GM19193 (cell line): ENCODE results near the gene TTC31.

ENCODE experiments used
- POLR2A ChIP-seq: IDR thresholded peaks from 4 replicates; pipeline ENCODE4 v1.6.1; 2011; ENCODE audit not compliant: insufficient read depth, insufficient read length; ENCODE audit errors: extremely low read depth

The TTC31 gene

DNA sequence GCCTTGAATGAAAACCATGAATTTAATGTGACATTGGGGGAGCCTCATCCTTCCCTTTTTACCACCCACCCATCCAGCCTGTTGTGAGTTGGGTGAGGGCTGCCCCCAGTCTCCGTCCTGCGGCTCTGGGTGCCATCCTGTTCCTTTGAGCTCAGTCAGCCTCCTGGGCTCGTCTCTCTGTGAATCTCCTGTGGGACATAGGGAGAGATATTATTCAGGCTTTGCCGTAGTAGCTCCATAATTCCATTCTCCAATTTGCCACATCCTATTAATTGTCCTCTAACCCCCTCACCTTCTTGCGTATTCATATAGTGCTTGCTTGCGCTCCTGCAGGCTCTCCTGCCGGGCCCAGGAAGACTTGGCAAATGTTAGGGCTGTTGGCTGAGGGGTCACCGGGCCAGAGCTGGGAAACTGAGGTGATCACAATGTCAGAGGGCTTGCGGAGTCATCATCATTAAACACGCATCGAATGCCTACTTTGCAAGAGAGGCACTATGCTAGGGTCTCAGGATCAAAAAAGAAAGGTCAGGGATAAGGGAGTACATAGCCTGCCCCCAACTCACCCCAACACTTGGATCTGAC lies 43.9 kb downstream of the TTC31 start:
- TF ChIP-seq POLR2A: no peak

GRCh38 chr2:74527741-74528140 lies 44.9 kb downstream of the TTC31 start:
- no peak for TF ChIP-seq POLR2A

GRCh38 chr2:74528600-74529356 lies 45.9 kb downstream of the TTC31 start:
- no peak for TF ChIP-seq POLR2A

- TF ChIP-seq POLR2A: peak; percentile 98
Measured at GRCh38 chr2:74529357-74530238, 46.7 kb downstream of the TTC31 start, which contains the start of the genes AUP1 and HTRA2. Gene AUP1, minus strand, starts transcription at chr2:74529706. Its CDS starts 77 bp downstream, at chr2:74529629. Gene HTRA2, plus strand, starts transcription at chr2:74529933. Its CDS starts 74 bp downstream, at chr2:74530007.

DNA sequence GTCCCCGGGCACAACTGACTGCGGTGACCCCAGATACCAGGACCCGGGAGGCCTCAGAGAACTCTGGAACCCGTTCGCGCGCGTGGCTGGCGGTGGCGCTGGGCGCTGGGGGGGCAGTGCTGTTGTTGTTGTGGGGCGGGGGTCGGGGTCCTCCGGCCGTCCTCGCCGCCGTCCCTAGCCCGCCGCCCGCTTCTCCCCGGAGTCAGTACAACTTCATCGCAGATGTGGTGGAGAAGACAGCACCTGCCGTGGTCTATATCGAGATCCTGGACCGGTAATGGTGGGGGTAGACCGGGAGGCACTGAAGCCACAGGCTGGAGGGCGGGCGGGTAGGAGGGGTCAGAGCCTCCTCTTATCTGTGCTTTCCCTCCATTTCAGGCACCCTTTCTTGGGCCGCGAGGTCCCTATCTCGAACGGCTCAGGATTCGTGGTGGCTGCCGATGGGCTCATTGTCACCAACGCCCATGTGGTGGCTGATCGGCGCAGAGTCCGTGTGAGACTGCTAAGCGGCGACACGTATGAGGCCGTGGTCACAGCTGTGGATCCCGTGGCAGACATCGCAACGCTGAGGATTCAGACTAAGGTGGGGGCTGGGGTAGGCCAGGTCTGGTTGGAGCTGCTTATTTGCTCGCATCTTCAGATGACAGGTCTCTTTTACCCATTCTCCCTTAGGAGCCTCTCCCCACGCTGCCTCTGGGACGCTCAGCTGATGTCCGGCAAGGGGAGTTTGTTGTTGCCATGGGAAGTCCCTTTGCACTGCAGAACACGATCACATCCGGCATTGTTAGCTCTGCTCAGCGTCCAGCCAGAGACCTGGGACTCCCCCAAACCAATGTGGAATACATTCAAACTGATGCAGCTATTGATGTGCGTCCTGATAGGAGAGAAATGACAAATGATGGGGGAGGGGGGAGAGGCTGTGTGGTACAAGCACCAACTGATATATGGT lies 47.6 kb downstream of the TTC31 start:
- TF ChIP-seq POLR2A: peak; percentile 51

DNA sequence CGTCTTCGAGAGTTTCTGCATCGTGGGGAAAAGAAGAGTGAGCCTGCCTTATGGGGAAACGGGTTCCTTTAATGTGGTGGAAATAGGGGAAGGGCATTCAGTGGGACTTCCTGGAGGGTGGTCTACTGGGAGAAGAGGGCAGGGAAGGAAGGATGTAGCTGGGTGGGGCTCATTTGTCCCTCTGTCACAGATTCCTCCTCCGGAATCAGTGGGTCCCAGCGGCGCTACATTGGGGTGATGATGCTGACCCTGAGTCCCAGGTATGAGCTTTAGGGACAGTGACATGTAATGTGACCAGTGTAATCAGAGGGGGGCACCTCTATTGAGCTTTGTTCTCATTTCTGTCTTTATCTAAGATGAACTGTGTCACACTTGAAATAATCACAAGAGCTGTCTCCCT lies 48.8 kb downstream of the TTC31 start:
- no peak for TF ChIP-seq POLR2A

DNA sequence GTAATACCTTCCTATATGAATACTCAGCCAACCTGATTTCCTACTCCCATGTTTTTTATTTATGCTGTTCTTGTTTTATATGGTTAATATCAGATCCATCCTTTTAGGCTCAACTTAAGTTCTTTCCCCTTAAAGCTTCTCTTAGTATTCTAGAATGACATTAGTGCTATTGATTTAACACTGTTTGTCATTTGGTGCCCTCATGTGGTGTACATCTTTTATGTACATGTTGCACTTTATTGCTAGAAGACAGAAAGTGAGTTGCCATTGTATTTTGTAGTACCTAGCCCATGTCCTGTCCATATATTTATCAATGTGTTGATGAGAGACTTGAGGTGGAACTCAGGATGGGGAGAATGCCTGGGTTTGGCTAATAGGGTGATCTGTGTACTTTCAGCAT lies 49.3 kb downstream of the TTC31 start:
- TF ChIP-seq POLR2A: no peak

DNA sequence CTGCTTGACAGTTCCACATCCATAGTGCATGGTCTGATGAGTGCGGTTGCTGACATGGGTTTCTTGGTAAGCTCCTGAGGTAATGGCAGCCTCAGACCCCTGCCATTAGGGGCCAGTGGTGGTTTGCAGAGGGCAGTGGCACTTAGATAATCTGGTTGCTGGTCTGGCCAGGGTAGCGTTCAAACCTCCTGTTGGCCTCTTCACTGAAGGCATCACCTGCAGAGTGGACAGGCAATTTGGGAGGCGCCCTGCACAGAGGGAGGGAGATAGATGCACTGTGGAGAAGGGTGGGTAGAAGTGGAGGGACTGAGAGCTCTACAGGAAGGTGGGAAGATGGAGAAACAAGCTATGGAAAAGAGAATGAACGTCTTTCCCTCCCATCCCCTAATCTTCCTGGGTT lies 50.6 kb downstream of the TTC31 start:
- no peak for TF ChIP-seq POLR2A

DNA sequence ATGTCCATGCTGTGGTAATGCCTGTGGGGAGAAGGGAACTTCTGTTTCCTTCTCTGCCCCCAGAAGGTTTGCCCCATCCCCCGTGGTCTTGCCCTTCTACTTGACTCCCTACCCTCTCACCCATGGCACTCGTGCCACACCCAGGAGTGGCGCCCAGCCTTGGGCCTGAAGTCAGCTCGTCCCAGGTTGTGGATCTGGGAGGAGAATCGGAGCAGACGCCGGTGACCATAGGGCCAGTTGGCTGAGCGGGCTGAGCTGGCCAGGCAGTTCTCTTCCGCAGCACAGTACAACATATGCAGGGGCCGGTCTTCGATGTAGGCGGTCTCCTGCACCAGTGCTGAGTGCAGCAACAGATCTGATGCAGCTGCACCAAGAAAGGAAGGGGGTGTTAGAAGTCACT lies 51.5 kb downstream of the TTC31 start:
- no peak for TF ChIP-seq POLR2A

- TF ChIP-seq POLR2A: no peak
Measured at GRCh38 chr2:74535440-74535965, 52.6 kb downstream of the TTC31 start.

DNA sequence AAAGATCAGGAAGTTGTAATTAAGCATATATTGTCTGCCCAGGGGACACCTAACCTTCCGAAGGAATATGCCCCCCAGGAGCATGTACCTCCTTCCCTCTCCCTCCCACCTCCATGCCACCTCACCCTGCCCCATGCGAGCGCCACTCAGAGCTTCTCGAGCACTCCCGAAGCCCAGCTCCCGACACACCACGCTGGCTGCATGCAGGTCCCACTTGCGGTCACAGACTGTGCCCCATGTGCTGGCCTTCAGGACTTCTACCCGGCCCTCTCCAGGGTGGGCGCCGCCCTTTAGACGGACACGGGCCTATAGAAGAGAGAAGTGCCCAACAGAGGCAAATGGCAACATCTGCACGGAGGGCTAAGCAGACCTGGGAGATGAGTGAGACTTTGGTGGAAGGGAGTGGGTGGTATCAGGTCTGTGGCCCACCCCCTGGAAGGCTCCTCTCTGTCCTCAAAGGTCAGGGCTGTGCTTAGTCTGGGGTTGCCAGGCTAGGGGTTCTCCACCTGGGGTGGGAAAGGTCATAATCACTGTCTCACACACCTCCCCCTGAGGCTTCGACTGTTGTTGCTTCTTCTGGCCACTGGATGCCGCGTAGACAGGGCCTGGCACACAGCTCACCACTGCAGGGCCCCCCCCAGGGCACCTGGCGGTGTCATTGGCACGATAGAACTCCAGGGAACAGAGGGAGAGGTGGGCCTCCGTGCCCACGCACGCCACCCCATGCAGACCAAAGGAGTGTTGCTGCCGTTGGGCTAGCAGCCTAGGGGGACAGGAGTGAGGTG lies 53.5 kb downstream of the TTC31 start:
- no peak for TF ChIP-seq POLR2A

DNA sequence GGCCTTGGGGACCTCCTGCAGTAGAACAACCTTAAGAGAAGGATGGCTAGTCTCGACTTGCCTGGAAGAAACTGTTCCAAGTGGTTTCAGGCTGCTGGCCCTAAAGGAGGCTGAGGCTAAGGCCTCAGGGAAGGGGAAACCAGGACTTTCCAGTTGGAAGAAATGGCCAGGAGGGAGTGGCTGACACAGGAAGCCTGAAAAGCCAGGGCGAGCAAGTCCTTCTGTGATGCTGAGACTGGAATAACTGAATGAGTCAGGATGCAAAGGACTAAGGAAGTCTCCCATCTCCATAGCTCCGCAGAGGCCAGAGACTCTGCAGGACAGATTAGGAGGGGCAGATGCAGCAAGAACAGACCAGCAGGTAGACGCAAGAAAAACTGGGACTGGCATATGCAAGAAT lies 54.3 kb downstream of the TTC31 start:
- TF ChIP-seq POLR2A: no peak

GRCh38 chr2:74538881-74539339 lies 56.0 kb downstream of the TTC31 start:
- TF ChIP-seq POLR2A: no peak

DNA sequence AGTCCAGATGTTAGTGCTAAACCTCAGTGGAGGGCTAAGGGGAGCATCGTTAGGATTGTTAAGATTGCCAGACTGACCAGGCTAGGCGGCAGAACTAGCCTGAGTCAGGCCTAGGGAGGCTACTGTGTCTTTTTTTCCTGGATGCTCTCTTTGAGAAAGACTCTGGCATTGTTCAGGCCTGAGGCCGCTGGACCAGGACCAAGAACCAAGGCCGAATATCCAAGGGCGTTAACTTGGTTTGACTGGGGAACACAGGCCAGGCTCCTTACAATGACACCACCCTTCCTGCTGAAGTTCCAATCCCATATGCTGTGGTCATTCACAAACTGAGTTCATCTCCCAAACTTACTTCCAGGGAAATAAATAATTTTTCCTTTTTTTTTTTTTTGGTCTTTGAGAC lies 57.4 kb downstream of the TTC31 start:
- TF ChIP-seq POLR2A: no peak

GRCh38 chr2:74542978-74543377 lies 60.1 kb downstream of the TTC31 start:
- TF ChIP-seq POLR2A: no peak
